ENCODE measurements around the gene TXNRD2.

TXNRD2 gene

GRCh38 chr22:19869497-19870152 lies 72.0 kb downstream of the TXNRD2 start:
- H3K27me3 ChIP-seq (ENCODE audit: low read depth, low read length), result no peaks in the 10 kb centered on the region
- H3K27ac ChIP-seq (ENCODE audit: low read length), result no peak overlapping the region
- H3K4me3 ChIP-seq (ENCODE audit: low read length), result no peak overlapping the region
- no peaks in the 10 kb centered on the region for H4K20me1 ChIP-seq (ENCODE audit: insufficient read depth, low read length)
- no peaks in the 10 kb centered on the region for H3K79me2 ChIP-seq (ENCODE audit: low read length)
- no peaks in the 10 kb centered on the region for H3K9me3 ChIP-seq (ENCODE audit: insufficient read depth, low read length)
- H3K4me1 ChIP-seq (ENCODE audit: low read length), result no peaks in the 10 kb centered on the region
- H3K36me3 ChIP-seq (replicated peaks; ENCODE audit: low read depth, low read length), result no peaks in the 10 kb centered on the region
- TF ChIP-seq EZH2phosphoT487 (IDR thresholded peaks at IDR 0.05; ENCODE audit: low read depth), result no peak
- TF ChIP-seq, protein P1, sequence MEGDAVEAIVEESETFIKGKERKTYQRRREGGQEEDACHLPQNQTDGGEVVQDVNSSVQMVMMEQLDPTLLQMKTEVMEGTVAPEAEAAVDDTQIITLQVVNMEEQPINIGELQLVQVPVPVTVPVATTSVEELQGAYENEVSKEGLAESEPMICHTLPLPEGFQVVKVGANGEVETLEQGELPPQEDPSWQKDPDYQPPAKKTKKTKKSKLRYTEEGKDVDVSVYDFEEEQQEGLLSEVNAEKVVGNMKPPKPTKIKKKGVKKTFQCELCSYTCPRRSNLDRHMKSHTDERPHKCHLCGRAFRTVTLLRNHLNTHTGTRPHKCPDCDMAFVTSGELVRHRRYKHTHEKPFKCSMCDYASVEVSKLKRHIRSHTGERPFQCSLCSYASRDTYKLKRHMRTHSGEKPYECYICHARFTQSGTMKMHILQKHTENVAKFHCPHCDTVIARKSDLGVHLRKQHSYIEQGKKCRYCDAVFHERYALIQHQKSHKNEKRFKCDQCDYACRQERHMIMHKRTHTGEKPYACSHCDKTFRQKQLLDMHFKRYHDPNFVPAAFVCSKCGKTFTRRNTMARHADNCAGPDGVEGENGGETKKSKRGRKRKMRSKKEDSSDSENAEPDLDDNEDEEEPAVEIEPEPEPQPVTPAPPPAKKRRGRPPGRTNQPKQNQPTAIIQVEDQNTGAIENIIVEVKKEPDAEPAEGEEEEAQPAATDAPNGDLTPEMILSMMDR (IDR thresholded peaks at IDR 0.05; ENCODE audit: low read depth, low read length), result no peak
- no peak overlapping the region for H3K9ac ChIP-seq (ENCODE audit: low read length)
- H2AFZ ChIP-seq (ENCODE audit: low read depth, low read length), result no peak overlapping the region
- no peak overlapping the region for H3K4me2 ChIP-seq (ENCODE audit: low read length)

- H2AFZ ChIP-seq (ENCODE audit: low read depth, low read length), result no peak overlapping the region
These were observed 72.7 kb downstream of the TXNRD2 start for GRCh38 chr22:19868773-19869471.

GRCh38 chr22:19868333-19868732 lies 73.3 kb downstream of the TXNRD2 start:
- Histone ChIP-seq H3K36me3 (replicated peaks; ENCODE audit: low read depth, low read length) (no peaks in the 10 kb centered on the region), H3K4me3 (ENCODE audit: low read length) (no peak overlapping the region), H3K79me2 (ENCODE audit: low read length) (no peaks in the 10 kb centered on the region), H2AFZ (ENCODE audit: low read depth, low read length) (no peak overlapping the region), H4K20me1 (ENCODE audit: insufficient read depth, low read length) (no peaks in the 10 kb centered on the region), H3K4me2 (ENCODE audit: low read length) (no peak overlapping the region), H3K9me3 (ENCODE audit: insufficient read depth, low read length) (no peaks in the 10 kb centered on the region), H3K27ac (ENCODE audit: low read length) (no peak overlapping the region), H3K4me1 (ENCODE audit: low read length) (no peaks in the 10 kb centered on the region), H3K9ac (ENCODE audit: low read length) (no peak overlapping the region), H3K27me3 (ENCODE audit: low read depth, low read length) (no peaks in the 10 kb centered on the region)
- TF ChIP-seq, protein P1 (IDR thresholded peaks at IDR 0.05; ENCODE audit: low read depth, low read length), result no peak
- no peak for TF ChIP-seq EZH2phosphoT487 (IDR thresholded peaks at IDR 0.05; ENCODE audit: low read depth)

More at GRCh38 chr22:19868773-19869471, 72.7 kb downstream of the TXNRD2 start:
- no peak overlapping the region for H3K9ac ChIP-seq (ENCODE audit: low read length)
- no peaks in the 10 kb centered on the region for H4K20me1 ChIP-seq (ENCODE audit: insufficient read depth, low read length)
- no peaks in the 10 kb centered on the region for H3K9me3 ChIP-seq (ENCODE audit: insufficient read depth, low read length)
- no peak for TF ChIP-seq EZH2phosphoT487 (IDR thresholded peaks at IDR 0.05; ENCODE audit: low read depth)
- H3K79me2 ChIP-seq (ENCODE audit: low read length), result no peaks in the 10 kb centered on the region
- no peaks in the 10 kb centered on the region for H3K36me3 ChIP-seq (replicated peaks; ENCODE audit: low read depth, low read length)
- no peak overlapping the region for H3K27ac ChIP-seq (ENCODE audit: low read length)
- H3K4me2 ChIP-seq (ENCODE audit: low read length), result no peak overlapping the region
- no peak overlapping the region for H3K4me3 ChIP-seq (ENCODE audit: low read length)
- H3K27me3 ChIP-seq (ENCODE audit: low read depth, low read length), result no peaks in the 10 kb centered on the region
- H3K4me1 ChIP-seq (ENCODE audit: low read length), result no peaks in the 10 kb centered on the region

DNA sequence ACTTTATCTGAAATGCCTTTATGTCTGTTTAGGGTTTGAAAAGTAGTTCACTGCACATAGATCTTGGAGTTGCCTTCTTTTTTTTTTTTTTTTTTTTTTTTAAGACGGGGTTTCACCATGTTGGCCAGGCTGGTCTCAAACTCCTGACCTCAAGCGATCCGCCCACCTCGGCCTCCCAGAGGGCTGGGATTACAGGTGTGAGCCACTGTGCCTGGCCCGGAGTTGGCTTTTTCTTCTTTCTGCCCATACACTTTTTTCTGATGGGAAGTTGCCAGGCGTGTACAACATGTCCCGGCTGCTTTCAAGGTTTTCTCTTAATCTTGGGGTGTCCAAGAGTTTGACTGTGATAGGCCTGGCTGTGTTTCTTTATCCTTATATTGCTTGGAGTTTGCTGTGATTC lies 74.0 kb downstream of the TXNRD2 start:
- no peaks in the 10 kb centered on the region for H3K27me3 ChIP-seq (ENCODE audit: low read depth, low read length)

More for the DNA sequence above, 74.0 kb downstream of the TXNRD2 start:
- no peak overlapping the region for H3K27ac ChIP-seq (ENCODE audit: low read length)
- H3K79me2 ChIP-seq (ENCODE audit: low read length), result no peaks in the 10 kb centered on the region
- H3K9me3 ChIP-seq (ENCODE audit: insufficient read depth, low read length), result no peaks in the 10 kb centered on the region
- H3K4me3 ChIP-seq (ENCODE audit: low read length), result no peak overlapping the region
- H4K20me1 ChIP-seq (ENCODE audit: insufficient read depth, low read length), result no peaks in the 10 kb centered on the region
- H3K4me1 ChIP-seq (ENCODE audit: low read length), result no peaks in the 10 kb centered on the region
- H3K9ac ChIP-seq (ENCODE audit: low read length), result no peak overlapping the region
- TF ChIP-seq, protein P1 (IDR thresholded peaks at IDR 0.05; ENCODE audit: low read depth, low read length), result no peak
- TF ChIP-seq EZH2phosphoT487 (IDR thresholded peaks at IDR 0.05; ENCODE audit: low read depth), result no peak
- H2AFZ ChIP-seq (ENCODE audit: low read depth, low read length), result no peak overlapping the region
- H3K4me2 ChIP-seq (ENCODE audit: low read length), result no peak overlapping the region
- H3K36me3 ChIP-seq (replicated peaks; ENCODE audit: low read depth, low read length), result no peaks in the 10 kb centered on the region
